ENCODE measurements around the gene OTOGL. TPM values are rescaled to one million over a fixed set of nuclear protein-coding genes. Genes with fewer than 3 reads are reported as not detected.

The OTOGL gene
- polyA plus RNA-seq, 1 of the 3 experiments (the other 2 are of a cell fraction): 0.61 TPM

DNA sequence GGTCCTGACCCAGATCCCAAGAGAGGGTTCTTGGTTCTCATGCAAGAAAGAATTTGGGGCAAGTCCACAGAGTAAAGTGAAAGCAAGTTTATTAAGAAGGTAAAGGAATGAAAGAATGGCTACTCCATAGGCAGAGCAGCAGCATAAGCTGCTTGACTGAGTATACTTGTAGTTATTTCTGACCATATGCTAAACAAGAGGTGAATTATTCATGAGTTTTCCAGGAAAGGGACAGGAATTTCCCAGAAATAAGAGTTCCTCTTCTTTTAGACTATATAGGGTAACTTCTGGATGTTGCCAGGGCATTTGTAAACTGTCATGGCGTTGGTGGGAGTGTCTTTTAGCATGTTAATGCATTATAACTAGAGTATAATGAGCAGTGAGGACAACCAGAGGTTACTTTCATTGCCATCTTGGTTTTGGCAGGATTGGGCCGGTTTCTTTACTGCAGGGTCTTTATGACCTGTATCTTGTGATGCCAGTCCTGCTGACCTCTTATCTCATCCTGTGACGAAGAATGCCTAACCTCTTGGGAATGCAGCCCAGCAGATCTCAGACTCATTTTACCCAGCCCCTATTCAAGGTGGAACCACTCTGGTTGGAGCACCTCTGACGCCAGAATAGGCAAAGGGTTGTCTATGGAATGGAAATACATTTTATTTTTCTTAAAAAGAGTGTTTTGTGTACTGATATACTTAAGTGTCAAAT lies 113.8 kb downstream of the OTOGL start:
- POLR2A ChIA-PET: no interaction called here
- H4K20me1 ChIP-seq (ENCODE audit: insufficient read depth): no peaks in the 10 kb centered on the region
- 6% methylated on average over 4 of the region's 4 CpGs for WGBS (ENCODE audit: low lambda C conversion rate)
- no peak overlapping the region for H2AFZ ChIP-seq (ENCODE audit: low read depth)
- no peaks in the 10 kb centered on the region for H3K9me3 ChIP-seq
- H3K4me1 ChIP-seq (ENCODE audit: control insufficient read depth in 1 of 2, insufficient read depth in 2 of 2, low read depth in 1 of 2, low read length in 1 of 2): no peaks in the 10 kb centered on the region
- TF ChIP-seq CHD2 (IDR thresholded peaks at IDR 0.05; ENCODE audit: low read length, partially characterized antibody): no peak
- TF ChIP-seq, protein P1, sequence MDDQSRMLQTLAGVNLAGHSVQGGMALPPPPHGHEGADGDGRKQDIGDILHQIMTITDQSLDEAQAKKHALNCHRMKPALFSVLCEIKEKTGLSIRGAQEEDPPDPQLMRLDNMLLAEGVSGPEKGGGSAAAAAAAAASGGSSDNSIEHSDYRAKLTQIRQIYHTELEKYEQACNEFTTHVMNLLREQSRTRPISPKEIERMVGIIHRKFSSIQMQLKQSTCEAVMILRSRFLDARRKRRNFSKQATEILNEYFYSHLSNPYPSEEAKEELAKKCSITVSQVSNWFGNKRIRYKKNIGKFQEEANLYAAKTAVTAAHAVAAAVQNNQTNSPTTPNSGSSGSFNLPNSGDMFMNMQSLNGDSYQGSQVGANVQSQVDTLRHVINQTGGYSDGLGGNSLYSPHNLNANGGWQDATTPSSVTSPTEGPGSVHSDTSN (IDR thresholded peaks at IDR 0.05): no peak
- TF ChIP-seq JUND (IDR thresholded peaks at IDR 0.05): no peak
- TF ChIP-seq POLR2AphosphoS5 (IDR thresholded peaks at IDR 0.05; ENCODE audit: low read depth, low read length): no peak
- no peak for TF ChIP-seq RFX5 (IDR thresholded peaks at IDR 0.05; ENCODE audit: low read length)
- H3K36me3 ChIP-seq (replicated peaks in 1 of 2; ENCODE audit: control insufficient read depth in 1 of 2, insufficient read depth in 2 of 2, low read length in 1 of 2): no peaks in the 10 kb centered on the region
- H3F3A ChIP-seq (replicated peaks; ENCODE audit: insufficient read depth): no peaks in the 10 kb centered on the region
- H3K27ac ChIP-seq (ENCODE audit: low read depth in 2 of 2, low read length in 1 of 2): no peak overlapping the region
- H3K79me2 ChIP-seq (ENCODE audit: insufficient read depth): no peaks in the 10 kb centered on the region
- CTCF ChIA-PET: interaction anchor here (1.2 kb wide), 1 partner anchor 17 kb away, joined by 3 read pairs; no protein-coding TSS in a partner anchor
- no peak overlapping the region for H3K4me3 ChIP-seq (ENCODE audit: low read depth in 2 of 2, low read length in 1 of 2)
- H3K9me2 ChIP-seq: no peaks in the 10 kb centered on the region
- peaks cover 18% of the 10 kb centered on the region; the same call in 1 of the 2 replicates for H3K27me3 ChIP-seq (ENCODE audit: insufficient read depth)
- DNase-seq: no peak
- no peak overlapping the region for H3K9ac ChIP-seq
- no peak overlapping the region for H3K4me2 ChIP-seq

DNA sequence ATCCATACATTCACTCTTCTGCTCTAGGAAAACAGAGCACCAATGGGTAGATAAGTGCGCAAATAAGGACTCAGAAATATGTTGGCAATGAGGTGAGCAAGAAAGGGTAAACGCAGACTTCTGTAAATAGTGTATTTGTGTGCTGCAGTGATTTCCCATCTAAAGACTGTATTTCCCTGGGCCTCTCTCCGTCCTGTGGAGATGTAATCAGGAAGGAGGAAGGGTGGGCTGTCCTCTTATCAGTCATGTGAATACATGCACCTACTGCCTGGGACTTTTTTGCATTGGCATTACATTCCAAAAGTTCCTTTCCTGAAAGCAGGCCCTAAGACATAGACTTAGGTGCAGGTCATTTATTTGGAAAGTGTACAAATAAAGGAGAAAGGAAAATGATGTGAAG lies 114.5 kb downstream of the OTOGL start:
- ChIA-PET POLR2A (no interaction called here), CTCF (interaction anchor here (1.2 kb wide), 1 partner anchor 18 kb away, joined by 3 read pairs; no protein-coding TSS in a partner anchor)
- peaks cover 19% of the 10 kb centered on the region; the same call in 1 of the 2 replicates for H3K27me3 ChIP-seq (ENCODE audit: insufficient read depth)
- H3K4me1 ChIP-seq (ENCODE audit: control insufficient read depth in 1 of 2, insufficient read depth in 2 of 2, low read depth in 1 of 2, low read length in 1 of 2): no peaks in the 10 kb centered on the region
- H3K9ac ChIP-seq: no peak overlapping the region
- no peaks in the 10 kb centered on the region for H3K79me2 ChIP-seq (ENCODE audit: insufficient read depth)
- no peak overlapping the region for H3K4me2 ChIP-seq
- H3K9me2 ChIP-seq: no peaks in the 10 kb centered on the region
- H3F3A ChIP-seq (replicated peaks; ENCODE audit: insufficient read depth): no peaks in the 10 kb centered on the region
- H4K20me1 ChIP-seq (ENCODE audit: insufficient read depth): no peaks in the 10 kb centered on the region
- H3K36me3 ChIP-seq (replicated peaks in 1 of 2; ENCODE audit: control insufficient read depth in 1 of 2, insufficient read depth in 2 of 2, low read length in 1 of 2): no peaks in the 10 kb centered on the region
- H2AFZ ChIP-seq (ENCODE audit: low read depth): no peak overlapping the region
- no peak for DNase-seq
- 27% methylated on average over 3 of the region's 3 CpGs for WGBS (ENCODE audit: low lambda C conversion rate)
- no peak overlapping the region for H3K4me3 ChIP-seq (ENCODE audit: low read depth in 2 of 2, low read length in 1 of 2)
- no peak for TF ChIP-seq NFIC (IDR thresholded peaks at IDR 0.05; ENCODE audit: borderline replicate concordance)
- no peak for TF ChIP-seq RAD21 (IDR thresholded peaks at IDR 0.05; ENCODE audit: low read length)
- TF ChIP-seq SMC3 (IDR thresholded peaks at IDR 0.05; ENCODE audit: low read depth, low read length): no peak
- TF ChIP-seq, protein P2, sequence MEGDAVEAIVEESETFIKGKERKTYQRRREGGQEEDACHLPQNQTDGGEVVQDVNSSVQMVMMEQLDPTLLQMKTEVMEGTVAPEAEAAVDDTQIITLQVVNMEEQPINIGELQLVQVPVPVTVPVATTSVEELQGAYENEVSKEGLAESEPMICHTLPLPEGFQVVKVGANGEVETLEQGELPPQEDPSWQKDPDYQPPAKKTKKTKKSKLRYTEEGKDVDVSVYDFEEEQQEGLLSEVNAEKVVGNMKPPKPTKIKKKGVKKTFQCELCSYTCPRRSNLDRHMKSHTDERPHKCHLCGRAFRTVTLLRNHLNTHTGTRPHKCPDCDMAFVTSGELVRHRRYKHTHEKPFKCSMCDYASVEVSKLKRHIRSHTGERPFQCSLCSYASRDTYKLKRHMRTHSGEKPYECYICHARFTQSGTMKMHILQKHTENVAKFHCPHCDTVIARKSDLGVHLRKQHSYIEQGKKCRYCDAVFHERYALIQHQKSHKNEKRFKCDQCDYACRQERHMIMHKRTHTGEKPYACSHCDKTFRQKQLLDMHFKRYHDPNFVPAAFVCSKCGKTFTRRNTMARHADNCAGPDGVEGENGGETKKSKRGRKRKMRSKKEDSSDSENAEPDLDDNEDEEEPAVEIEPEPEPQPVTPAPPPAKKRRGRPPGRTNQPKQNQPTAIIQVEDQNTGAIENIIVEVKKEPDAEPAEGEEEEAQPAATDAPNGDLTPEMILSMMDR (IDR thresholded peaks at IDR 0.05): no peak
- TF ChIP-seq TCF12 (IDR thresholded peaks at IDR 0.05): no peak
- no peak overlapping the region for H3K27ac ChIP-seq (ENCODE audit: low read depth in 2 of 2, low read length in 1 of 2)
- H3K9me3 ChIP-seq: no peaks in the 10 kb centered on the region
